HG03520 (cell line): ENCODE results near the gene LIPJ.

Source experiments
- ATAC-seq: cut with Tn5 transposase; IDR thresholded peaks from one replicate; pipeline ENCODE4 v1.9.1; 2021; ENCODE audit warnings: mild to moderate bottlenecking, moderate library complexity; ENCODE audit not compliant: unreplicated experiment

LIPJ gene, protein sequence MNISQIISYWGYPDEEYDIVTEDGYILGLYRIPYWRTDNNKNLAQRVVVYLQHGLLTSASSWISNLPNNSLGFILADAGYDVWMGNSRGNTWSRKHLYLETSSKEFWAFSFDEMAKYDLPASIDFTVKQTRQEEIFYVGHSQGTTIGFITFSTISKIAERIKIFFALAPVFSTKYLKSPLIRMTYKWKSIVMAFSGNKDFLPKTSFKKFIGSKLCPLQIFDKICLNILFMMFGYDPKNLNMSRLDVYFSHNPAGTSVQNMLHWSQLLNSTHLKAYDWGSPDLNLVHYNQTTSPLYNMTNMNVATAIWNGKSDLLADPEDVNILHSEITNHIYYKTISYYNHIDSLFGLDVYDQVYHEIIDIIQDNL

DNA sequence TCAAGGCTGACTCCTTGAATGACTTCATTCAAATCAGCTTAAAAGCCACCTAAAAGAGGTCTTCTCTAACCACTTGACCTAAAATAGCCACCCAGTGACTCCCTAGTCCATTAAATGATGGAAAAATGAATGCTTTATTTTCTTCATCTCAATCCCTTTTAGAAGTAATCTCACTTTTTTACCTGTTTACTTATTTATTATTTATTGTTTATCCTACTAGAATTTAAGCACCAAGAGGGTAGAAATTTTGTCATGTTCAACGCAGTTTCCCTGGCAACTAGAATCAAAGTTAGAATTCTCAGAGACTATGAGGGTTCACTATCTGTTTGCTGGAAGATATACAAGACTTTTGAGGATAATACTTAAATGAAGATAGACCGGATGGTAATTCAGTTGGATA is at the start of gene LIPJ:
LIPJ (plus strand) TSS at position 301 of the 400 bp plus-strand sequence. CDS start 3,926 bp downstream, outside the sequence.
- ATAC-seq = no peak

DNA sequence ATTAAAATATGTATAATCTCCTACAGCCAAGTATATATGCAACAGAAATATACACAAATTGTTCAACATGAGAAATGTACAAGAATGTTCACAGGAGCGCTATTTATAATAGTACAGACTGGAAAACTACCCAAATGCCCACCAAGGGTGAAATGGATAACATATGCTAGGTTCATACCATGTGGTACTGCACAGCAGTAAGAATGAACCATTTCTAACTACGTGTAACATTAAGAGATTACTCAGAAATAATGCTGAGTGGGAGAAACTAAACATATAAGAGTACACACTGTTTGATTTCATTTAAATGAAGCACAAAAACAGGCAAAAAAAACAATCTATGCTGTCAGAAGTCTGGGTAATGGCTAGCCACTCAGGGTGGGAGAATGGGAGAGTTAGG is 49.2 kb upstream of the LIPJ start:
- no peak for ATAC-seq

DNA sequence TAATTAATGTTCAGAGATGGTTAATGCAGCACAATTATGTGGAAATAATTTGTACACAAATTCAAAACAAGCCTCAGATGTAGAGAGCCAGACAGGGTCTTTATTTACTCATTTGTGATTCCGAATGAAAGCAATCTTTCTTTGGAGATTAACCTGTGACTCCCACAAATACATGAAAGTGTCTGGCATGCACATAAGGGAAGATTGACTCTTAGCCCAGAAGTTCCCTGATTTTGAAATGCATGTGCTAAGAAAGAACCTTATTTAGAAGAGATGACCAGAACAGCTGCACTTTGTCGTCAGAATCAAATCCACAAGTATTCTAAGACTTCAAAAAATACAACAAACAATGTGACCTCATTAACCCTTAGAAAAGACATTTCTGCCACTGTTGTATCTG is 48.5 kb upstream of the LIPJ start:
- no peak for ATAC-seq

DNA sequence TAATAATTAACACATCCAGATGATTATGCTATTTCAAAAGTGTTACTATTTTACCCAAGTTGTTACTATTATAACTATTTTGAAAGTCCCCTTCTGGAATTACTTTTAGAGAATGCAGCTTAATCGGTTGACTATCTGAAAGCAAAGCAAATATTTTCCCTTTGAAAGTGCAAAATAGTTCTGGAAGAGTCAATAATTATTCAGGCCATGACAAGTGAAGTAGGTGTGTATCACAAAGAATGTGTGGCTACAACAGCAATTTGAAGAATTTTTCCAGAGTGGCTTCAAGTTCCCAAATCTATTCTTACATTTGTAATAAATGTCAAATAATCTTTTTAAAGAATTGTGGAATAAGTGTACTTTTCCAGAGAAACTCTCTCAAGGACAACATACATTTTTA is 46.2 kb upstream of the LIPJ start:
- ATAC-seq = no peak

DNA sequence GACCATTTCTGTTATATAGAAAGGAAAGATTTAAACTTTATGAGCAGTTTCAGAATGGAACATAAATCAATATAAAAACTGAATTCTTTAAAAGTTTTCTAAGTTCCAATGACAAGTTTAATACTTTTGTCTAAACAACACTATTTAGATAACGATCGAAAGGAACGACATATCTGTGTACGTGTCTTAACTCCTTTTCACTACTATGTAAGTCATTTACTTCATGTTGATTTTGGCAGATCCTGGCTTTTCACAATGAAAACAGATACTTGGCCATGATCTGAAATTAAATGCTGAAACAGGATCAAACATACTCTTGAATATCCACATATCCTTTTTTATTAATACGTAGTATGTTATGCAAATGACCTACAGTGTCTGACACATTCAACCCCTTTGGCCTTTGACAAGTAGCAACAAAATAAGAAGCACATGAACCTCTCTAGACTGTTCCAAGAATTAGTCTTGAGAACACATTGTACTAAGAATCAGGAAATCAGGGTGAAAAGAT is 45.4 kb upstream of the LIPJ start:
- ATAC-seq = no peak

DNA sequence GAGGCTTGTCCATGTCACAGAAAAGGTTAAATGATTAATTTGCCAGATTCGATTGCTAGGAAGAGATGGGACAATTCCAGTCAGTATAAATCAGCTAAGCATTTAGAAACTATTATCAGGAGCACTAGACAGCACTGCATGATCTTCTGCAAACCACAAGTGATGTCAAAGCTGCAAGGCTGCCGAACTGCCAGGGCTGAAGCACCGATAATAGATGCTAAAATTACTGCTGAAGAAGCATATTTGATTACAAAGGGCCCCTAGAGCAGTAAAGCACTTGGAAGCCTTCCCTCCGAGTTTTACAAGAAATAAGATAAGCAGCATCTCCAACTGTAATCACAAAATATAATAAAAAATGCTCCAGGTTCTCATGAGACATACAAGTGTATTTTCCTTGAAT is 44.0 kb upstream of the LIPJ start:
- no peak for ATAC-seq

DNA sequence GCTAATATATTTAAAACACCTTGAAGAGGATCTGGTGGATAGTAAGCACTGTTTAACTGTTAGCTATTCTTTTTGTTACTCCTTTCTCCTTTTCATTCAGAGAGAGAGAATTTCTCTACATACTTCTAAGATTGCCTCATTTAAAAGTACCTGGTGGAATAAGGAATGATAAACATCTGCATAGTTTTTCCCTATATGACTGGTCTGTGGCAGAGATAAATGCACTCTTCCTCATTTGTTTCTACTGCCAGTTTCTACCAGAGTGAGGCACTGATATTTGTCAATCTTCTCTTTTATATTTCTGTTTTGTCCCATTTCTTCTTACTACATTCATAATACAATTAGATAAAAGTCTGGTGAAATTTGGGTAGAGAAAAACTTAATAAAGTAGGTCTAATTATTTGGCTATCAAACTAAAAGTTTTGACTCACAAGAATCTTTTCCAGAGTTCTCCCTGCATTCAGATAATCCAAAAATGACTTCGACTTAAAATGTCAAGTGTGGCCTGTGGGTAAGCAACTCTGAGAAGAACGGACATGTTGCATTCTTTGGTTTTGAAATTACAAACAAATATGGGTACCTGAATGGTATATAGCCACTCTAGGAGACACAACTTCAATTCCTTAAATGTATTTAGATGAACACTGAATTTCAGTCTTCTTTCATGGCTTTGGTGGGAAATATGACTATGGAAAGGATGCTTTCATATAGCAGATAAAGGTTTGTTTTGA is 42.3 kb upstream of the LIPJ start:
- no peak for ATAC-seq

DNA sequence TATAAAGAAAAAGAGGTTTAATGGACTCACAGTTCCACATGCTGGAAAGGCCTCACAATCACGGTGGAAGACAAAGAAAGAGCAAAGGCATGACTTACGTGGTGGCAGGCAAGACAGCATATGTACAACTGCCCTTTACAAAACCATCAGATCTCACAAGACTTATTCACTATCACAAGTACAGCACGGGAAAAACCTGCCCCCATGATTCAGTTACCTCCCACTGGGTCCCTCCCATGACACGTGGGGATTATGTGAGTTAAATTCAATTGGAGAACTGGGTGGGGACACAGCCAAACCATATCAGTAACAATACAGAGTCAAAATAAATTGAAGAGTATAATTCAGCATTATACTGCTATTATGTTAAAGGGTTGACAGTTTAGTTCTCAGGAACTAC is 41.2 kb upstream of the LIPJ start:
- ATAC-seq = no peak

DNA sequence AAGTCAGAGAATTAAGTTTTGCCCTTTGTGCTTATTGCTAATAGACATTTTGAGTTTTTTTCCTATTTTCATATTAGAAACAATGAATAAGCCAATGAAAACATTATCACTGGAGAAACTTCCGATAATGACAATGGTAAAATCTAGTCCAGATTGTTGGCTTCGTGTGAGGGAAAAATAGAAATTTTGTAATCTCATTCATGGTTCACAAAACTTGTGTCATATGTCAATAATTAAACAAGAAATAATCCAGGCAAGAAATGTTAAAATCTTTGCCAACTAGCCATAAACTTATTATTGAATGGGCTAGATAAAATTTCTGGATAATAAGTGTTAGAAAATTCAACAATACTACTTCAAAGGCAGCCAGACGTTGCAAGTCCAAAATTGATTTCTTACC is 40.1 kb upstream of the LIPJ start:
- ATAC-seq = no peak

DNA sequence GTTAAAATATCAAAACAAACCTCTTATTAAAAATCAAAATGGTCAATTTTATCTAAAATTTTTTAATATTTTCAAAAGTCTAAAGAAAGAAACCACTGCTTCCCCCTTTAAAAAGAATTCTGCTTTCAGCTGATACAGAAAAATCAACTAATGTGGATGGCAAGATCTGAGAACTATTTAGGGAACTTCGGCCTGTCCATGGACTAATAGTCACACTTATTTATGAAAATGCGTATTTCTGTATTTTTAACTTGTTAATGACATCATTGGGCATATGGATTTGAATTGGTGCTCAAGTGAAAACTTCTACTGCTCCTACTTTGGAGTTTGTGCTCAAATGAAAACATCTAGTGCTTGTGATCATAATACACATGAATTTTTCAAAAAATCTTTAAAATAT is 35.3 kb upstream of the LIPJ start:
- ATAC-seq = no peak

DNA sequence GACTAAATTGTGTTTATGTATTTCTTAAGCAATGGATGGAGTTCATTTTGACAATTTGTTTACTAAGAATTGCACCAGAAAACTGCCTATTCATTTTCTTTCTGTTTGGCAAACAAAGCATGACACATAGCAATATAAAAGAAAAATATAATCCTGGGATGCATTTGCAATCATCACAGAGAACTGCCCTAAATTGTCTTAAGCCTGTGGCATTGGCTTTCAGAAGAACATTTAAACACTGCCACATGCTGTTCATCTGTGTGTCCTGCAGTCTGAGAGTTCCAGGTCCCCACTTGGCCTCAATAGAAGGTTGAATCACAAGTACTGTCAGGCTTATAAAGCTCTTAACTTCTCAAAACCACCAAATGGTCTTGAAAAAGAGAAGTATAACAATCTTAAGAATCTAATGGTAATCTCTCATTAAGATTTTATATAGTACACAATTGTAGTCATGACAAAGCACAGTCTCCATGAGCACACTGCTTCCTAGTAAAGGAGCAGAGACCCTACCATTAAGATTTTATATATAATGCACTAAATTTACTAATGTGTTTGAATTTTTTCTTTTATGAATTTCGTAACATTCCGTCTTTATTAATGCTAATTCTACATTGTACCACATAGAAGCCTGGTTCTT is 33.3 kb upstream of the LIPJ start:
- ATAC-seq = peak; percentile 81

DNA sequence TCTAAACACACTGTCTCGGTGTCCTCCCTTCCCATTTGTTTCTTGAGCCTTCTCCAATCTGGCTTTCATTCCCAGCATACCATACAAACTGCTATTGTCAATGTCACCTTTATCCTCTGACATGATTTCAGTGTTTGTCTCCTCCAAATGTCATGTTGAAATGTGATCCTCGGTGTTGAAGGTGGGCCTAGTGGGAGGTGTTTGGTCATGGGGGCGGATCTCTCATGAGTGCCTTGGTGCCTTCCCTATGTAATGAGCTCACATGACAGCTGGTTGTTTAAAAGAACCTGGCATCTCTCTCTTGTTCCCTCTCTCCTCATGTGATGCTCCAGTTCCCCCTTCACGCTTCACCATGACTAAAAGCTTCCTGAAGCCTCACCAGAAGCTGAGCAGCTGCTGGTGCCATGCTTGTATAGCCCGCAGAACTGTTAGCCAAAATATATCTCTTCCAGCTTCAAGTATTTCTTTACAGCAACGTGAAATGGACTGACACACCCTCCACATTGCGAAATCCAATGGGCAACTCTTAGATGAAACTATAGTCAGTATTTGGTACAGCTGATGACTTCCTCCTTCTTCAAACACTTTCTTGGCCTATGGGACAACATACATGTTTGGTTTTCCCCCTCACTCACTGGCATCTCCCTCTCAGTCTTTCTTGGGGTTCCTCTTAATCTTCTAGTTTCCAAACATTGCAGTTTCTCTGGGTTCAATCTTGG is 31.2 kb upstream of the LIPJ start:
- no peak for ATAC-seq

DNA sequence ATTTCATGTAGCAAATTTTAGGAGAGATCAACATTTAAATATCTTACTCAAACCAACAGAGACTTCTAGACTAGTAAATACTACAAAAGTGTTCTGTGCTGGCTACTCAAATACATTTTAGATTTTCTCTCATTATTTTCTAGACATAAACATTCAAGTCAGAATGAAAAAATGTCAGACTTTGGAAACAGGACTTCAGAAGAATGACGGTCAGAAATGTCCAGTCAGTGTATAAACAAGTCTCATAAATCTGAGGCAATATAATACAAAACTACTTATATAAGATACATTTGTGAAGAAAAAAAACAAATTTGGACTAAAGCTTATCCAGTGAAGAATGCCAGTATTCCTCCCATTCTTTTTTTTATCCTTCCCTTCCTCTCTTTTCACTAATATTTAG is 29.3 kb upstream of the LIPJ start:
- no peak for ATAC-seq

DNA sequence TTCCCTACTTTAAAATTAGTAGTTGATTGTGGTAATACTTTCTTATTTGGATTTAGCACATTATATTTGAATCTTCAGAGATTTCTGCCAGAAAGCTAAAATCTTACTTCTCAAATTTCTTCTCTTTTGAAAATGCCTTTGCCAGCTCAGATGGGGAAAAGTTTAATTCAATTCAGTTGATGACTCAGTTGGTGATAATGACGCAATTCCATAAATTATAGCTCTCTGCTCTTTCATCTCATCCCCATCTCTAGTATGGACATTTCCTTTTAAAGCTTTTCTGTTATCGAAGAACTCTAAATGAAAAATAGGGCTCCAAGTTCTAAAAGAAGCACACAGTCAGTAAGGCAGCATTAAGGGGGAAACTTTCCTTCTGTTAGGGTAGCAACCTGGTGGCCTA is 28.9 kb upstream of the LIPJ start:
- ATAC-seq = no peak

DNA sequence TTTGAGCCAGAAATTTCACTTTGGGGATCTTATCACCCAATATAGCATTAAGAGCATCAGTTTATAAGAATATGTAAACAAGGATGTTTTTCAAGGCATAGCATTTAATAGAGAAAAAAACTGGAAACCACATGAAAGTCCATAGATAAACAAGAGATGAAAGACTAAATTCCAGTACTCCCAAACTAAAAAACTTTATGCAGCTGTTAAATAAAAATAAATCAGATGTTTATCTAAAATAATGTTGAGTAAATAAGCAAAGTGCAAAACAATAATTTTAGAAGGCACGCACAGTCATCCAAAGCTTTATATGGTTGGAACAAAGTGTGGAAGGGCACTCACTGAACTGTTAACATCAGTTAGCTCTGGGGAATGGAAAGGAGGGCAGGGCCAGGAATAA is 24.4 kb upstream of the LIPJ start:
- no peak for ATAC-seq

DNA sequence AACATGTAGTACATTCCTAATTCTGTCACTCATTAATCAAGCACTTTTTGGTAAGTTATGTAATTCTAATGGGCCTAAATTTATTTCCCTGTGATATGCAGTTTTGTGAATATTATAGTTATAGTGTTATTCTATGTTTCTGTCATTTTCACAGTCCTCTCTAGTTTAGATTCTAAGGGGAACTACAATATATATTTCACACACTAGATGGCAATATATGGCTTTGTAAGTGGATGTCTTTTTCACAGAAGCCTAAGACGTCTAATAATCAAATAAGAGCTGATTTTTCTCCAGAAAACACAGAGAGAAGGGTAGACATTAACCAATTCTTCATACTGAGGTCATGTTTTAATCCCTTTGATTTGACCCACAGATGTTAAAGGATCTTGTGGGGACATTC is 21.5 kb upstream of the LIPJ start:
- no peak for ATAC-seq

DNA sequence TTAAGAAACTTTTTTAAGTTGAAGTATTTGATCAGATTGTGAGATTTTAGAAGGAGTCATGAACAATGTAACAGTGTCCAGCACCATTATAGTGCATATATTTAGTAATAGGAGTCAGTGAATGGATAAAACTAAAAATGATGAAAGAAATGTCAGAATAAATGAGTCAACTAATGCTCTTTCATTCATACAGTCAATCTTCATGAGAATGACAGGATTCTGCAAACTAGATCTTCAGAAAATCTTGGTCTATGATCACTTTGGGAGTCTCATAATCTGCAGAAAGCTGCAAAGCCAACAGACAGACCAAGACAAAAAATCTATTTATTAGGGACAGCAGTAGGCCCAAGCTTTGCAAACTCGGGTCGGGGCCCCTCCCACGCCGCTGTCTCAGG is 4.2 kb upstream of the LIPJ start:
- ATAC-seq = no peak

DNA sequence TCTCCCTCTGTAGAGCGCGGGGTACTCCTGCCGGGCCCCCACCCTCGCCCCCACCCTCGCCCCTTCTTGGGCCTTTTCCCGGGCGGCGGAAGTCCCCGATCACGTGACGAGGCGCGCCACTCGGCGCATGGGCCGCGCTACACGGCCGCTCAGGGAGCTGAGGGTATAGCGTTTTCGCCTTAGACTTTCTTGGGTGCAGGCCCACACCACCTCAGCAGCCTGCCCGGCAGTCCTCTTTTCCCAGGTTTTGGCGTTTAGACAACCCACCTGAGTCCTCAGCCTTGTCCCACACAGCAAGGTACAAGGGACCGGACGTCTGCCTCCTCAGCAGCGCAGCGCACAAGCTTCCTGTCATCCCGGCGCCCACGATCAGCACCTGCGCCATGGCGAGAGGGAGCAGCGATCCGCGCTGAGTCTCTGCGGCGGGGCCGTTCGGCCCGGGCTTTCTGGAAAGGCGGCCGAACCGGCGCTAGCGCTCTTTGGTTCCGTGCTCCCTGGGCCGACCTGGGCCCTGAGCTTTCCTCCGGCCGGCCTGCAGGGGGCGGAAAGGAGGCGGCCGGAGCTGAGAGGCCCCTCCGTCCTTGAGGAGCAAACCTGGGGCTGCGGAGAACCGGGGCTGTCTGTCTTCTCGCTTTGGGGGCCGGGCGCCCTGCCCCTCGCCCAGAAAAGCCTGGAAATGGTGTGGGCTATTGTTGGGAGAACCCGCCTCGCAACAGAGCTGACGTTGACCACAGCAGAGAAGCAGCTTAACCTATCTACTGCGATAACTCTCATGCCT is 3.6 kb upstream of the LIPJ start, which contains the start of gene RNLS:
RNLS (minus strand) TSS at position 513 of the 778 bp plus-strand sequence.
- peak; percentile 78 for ATAC-seq

DNA sequence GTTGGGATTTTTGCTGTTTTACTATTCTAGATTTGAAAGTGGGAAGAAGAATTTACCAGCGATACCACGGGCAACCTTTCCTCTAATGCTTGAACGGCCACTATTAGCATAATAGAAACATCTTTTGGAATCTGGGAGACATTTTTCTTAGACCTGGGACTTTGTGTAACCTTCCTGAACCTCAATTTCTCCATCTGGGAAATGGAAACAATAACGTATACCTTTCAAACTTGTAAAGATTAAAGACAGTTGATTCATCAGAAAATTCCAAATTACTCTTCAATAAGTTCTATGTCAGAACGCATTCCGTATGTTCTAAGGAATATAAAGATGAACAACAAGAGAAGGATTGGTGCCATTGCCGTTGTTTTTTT is 3.0 kb upstream of the LIPJ start:
- ATAC-seq = no peak

DNA sequence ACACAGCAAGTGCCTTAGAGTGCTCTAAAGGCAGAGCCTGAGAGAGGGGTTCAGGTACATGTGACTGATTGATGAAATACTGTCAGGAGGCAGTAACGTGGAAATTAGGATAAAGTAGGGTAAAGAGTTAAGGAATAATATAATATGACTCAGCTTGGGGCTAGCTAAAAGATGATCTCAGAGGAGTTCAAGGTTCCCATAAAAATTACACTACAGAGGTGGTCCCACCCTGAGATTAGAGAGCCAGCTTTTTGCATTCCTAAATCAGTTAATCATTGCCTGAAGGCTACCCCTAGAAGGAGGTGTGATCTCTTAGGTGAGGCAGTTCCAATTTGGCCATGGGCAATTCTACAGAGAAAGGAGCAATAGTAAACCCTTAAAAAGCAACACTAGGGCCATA is 5.8 kb downstream of the LIPJ start:
- ATAC-seq = no peak
